Progenitor cell of endocrine pancreas (in vitro differentiated cells): ENCODE measurements around the gene SCP2D1. TPM values are rescaled to one million over a fixed set of nuclear protein-coding genes. Genes with fewer than 3 reads are reported as not detected.

Experiments
- DNase-seq: peaks from one replicate; pipeline ENCODE4 v3.0.0; 2021; ENCODE audit warnings: low spot score; ENCODE audit not compliant: unreplicated experiment
- H3K27ac Mint-ChIP-seq: 2 replicates; pipeline ENCODE4 v1.8.0; 2021; ENCODE audit warnings: mild to moderate bottlenecking, moderate library complexity, mixed read lengths
- H3K27me3 Mint-ChIP-seq: 2 replicates; pipeline ENCODE4 v1.8.0; 2021; ENCODE audit warnings: mixed read lengths
- H3K36me3 Mint-ChIP-seq: 2 replicates; pipeline ENCODE4 v1.8.0; 2022; ENCODE audit warnings: mixed read lengths; ENCODE audit not compliant: insufficient read depth
- H3K4me1 Mint-ChIP-seq: 2 replicates; pipeline ENCODE4 v1.8.0; 2021; ENCODE audit warnings: low read depth, mixed read lengths
- H3K4me3 Mint-ChIP-seq: 2 replicates; pipeline ENCODE4 v1.8.0; 2021; ENCODE audit warnings: low read depth, mild to moderate bottlenecking, moderate library complexity, mixed read lengths
- H3K9me3 Mint-ChIP-seq: 2 replicates; pipeline ENCODE4 v1.8.0; 2021; ENCODE audit warnings: low read depth, mixed read lengths
- CTCF ChIP-seq: fragments of 200-600 bp; sonication (generic); IDR thresholded peaks from one replicate; pipeline ENCODE4 v1.5.0; 2021; ENCODE audit warnings: antibody characterized with exemption, mild to moderate bottlenecking; ENCODE audit not compliant: unreplicated experiment
- total RNA-seq: library from RNA; stranded (reverse); gene quantifications from 2 replicates; pipeline ENCODE4 v1.2.1, GENCODE V29; 2021

SCP2D1 gene
- total RNA-seq, 1 donor from 2014 or later, result not detected

DNA sequence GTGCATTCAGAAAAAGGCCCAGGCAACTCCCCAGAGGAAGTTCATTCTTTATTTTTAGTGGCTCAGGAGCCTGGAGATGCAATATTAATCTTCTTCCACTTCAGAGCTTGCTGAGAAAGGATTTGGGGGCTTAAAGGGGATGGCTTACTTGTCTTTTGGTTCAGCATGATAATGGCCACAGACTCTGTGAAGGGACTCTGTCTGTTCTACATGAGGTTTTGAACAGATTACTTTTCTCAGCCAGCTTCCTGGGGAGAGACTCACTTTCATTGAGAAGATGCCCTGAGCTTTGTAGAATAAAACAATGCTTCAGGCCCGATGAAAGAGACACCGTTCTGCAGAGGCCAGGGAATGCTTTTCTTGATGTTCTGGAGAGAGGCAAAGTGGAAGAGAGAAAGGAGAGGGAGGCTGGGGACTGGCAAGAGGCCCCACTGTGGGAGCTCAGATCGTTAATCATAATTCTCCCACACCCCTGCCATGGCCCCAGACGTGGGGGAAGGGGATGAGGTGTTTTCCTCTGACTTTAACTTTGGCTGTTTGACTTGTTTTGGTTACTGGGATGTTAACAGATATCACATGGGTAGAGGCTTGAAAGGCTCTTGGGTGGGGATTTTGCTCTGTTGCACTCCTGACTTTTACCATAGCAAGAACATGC, 19.1 kb downstream of the SCP2D1 start:
- Mint-ChIP-seq H3K36me3 (no peaks in the 10 kb centered on the region), H3K27ac (no peak overlapping the region)

DNA sequence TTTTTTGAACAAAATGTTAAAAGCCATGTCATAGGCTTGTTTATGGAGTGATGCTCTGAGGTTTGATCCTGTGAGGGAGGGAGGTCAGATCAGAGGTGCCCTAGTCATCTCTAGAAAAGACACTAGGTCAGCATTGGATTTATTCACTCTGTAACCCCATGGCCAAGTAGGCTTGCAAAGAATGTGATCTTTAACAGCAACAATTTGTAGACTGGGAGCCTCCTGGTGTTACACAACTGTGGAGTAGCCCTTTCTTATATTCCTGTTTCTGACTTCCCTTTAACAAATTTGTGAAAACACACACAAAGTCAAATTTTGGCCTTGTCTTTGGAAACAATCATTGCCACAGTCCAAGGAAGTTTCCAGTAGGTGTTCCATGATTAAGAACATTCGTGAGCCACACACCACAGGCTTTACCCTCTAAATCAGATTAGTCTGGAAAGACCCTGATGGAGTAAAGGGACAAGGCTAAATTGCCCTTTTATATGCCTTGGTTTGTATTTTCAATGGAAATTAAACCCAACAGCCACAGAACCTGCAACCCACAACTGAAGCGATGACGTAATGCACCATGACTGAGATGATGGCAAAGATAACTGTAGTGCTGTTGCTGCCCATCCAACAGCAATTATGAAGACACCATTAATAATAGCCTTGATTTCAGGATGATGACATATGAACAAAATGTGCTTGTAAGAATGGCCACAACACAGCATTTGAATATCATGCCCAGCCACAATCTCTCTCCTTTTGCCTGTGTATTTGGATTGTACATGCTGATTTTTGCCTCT, 22.1 kb downstream of the SCP2D1 start:
- H3K27me3 Mint-ChIP-seq, result peaks cover 17% of the 10 kb centered on the region
- TF ChIP-seq CTCF, result no peak
- no peak overlapping the region for H3K4me3 Mint-ChIP-seq

More for the DNA sequence above, 19.1 kb downstream of the SCP2D1 start:
- H3K4me1 Mint-ChIP-seq, result peaks cover 17% of the 10 kb centered on the region
- H3K9me3 Mint-ChIP-seq, result no peaks in the 10 kb centered on the region
- no peak for TF ChIP-seq CTCF
- H3K27me3 Mint-ChIP-seq, result peaks cover 23% of the 10 kb centered on the region
- H3K4me3 Mint-ChIP-seq, result no peak overlapping the region
- DNase-seq, result no peak

GRCh38 chr20:18837718-18838117, 24.1 kb downstream of the SCP2D1 start:
- peaks cover 12% of the 10 kb centered on the region for H3K27me3 Mint-ChIP-seq
- DNase-seq, result no peak

More for the DNA sequence above, 22.1 kb downstream of the SCP2D1 start:
- Mint-ChIP-seq H3K4me1 (peaks cover 24% of the 10 kb centered on the region), H3K9me3 (no peaks in the 10 kb centered on the region), H3K36me3 (no peaks in the 10 kb centered on the region), H3K27ac (no peak overlapping the region)
- no peak for DNase-seq

DNA sequence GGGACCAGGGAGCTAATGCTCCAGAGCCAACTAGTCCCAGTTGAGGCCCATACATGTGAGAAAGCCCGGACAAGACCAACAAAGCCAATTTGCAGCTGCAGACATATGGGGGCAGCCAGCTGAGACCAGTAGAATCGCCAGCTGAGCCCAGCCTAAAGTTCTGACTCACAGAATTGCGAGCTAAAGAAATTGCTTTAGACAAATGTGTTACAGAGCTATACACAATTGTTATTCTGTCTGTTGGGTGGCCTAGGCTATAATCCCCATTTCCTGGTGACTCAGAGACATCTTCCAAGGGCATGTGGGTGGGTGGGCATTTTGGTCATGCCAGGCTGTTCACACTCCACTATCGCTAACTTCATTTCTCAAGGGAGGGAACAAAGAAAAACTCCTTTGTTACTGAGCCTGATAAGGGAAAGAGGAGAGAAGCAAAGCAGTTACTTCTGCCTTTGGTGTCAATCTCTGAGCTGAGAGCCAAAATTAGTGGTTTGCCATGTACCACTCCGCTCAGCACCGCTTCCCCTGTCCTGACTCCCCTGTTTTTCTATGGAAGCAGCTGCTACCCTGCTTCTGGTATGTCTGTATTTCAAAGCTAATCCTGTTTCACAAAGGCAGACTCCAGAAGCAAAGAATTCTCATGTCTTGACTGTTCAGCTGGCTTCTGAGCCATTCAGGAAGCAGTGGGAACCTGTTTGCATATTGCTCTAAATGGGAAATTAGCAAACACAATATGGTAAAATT, 26.1 kb downstream of the SCP2D1 start:
- Mint-ChIP-seq H3K36me3 (no peaks in the 10 kb centered on the region), H3K27ac (no peak overlapping the region), H3K4me3 (no peak overlapping the region), H3K9me3 (no peaks in the 10 kb centered on the region), H3K27me3 (peaks cover 20% of the 10 kb centered on the region), H3K4me1 (peaks cover 21% of the 10 kb centered on the region)
- no peak for DNase-seq
- TF ChIP-seq CTCF, result no peak

More at GRCh38 chr20:18837718-18838117, 24.1 kb downstream of the SCP2D1 start:
- TF ChIP-seq CTCF, result no peak
- Mint-ChIP-seq H3K4me1 (peaks cover 23% of the 10 kb centered on the region), H3K27ac (peak overlapping the region; percentile 68), H3K4me3 (no peak overlapping the region), H3K36me3 (no peaks in the 10 kb centered on the region), H3K9me3 (no peaks in the 10 kb centered on the region)

GRCh38 chr20:18840248-18840645, 26.7 kb downstream of the SCP2D1 start:
- no peak overlapping the region for H3K4me3 Mint-ChIP-seq
- H3K9me3 Mint-ChIP-seq, result no peaks in the 10 kb centered on the region
- no peaks in the 10 kb centered on the region for H3K36me3 Mint-ChIP-seq
- TF ChIP-seq CTCF, result no peak
- H3K27ac Mint-ChIP-seq, result no peak overlapping the region
- H3K4me1 Mint-ChIP-seq, result peaks cover 21% of the 10 kb centered on the region
- DNase-seq, result no peak
- H3K27me3 Mint-ChIP-seq, result peaks cover 18% of the 10 kb centered on the region
